ENCODE results near the gene SDK1. TPM values are rescaled to one million over a fixed set of nuclear protein-coding genes. Genes with fewer than 3 reads are reported as not detected.

The SDK1 gene
- total and polyA plus RNA-seq, 7 donors, result 0.31 to 2.4 (median 1.3) TPM

GRCh38 chr7:4190010-4190981 is 889.2 kb downstream of the SDK1 start:
- no peak for ATAC-seq
- Histone ChIP-seq H3K27ac (no peak overlapping the region), H3K9me3 (no peaks in the 10 kb centered on the region), H3K36me3 (ENCODE audit: insufficient read depth in 1 of 2, low read depth in 1 of 2) (no peaks in the 10 kb centered on the region), H3K4me1 (no peaks in the 10 kb centered on the region), H3K4me3 (no peak overlapping the region), H3K27me3 (ENCODE audit: insufficient read depth in 3 of 3, low read length in 2 of 3) (no peaks in the 10 kb centered on the region)
- TF ChIP-seq CTCF (IDR thresholded peaks at IDR 0.05), result no peak
- WGBS, 3 donors, result 78 to 84% (median 79%) methylated on average over 37 of the region's 37 CpGs
- peak in 1 of 2 donors; percentile 31 for DNase-seq
- intact Hi-C loops (cut with DNase I), result no loop called here

DNA sequence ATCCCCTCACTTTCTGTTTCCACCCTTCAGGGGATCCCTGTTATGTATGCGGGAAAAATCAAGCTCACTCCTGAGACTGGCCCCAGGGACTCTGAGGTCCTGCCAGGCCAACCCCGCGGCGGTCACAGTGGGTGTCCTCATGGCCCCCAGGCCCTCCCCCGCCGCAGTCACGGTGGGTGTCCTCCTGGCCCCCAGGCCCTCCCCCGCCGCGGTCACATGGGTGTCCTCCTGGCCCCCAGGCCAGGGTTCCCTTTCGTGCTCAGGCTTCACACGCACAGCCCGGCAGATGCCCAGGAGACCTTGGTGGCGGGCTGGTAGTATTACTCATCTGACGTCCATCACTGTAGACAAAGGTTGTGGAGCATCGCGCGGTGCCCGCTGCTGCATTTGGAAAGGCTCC is 890.0 kb downstream of the SDK1 start:
- Histone ChIP-seq H3K27me3 (ENCODE audit: insufficient read depth in 3 of 3, low read length in 2 of 3) (no peaks in the 10 kb centered on the region), H3K27ac (no peak overlapping the region), H3K4me3 (no peak overlapping the region), H3K36me3 (ENCODE audit: insufficient read depth in 1 of 2, low read depth in 1 of 2) (no peaks in the 10 kb centered on the region), H3K9me3 (no peaks in the 10 kb centered on the region), H3K4me1 (no peaks in the 10 kb centered on the region)
- no peak for TF ChIP-seq CTCF (IDR thresholded peaks at IDR 0.05)
- DNase-seq (peak in 1 of 2 donors; percentile 23), ATAC-seq (no peak)
- 91 to 92% (median 91%) methylated on average over 19 of the region's 19 CpGs for WGBS, 3 donors
- intact Hi-C loops (cut with DNase I), result no loop called here

DNA sequence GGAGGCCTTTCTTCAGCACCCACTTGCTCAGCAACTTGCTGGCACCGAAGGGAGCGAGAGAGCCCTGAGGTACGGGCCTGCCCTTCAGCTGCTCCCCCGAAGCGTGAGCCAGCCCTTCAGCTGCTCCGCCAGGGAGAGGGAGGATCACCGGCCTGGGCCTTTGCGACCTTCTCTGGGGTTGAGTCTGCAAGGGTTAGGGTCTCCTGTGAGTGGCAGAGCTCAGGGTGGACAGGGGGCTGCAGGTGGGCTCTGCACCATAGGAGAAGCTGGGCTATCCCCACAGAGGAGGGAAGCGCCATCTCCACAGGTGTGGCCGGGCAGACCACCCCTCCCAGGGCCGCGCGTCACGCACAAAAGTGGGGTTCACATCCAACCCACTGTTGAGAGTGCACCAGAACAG is 890.5 kb downstream of the SDK1 start:
- no peaks in the 10 kb centered on the region for H3K4me1 ChIP-seq
- no peaks in the 10 kb centered on the region for H3K36me3 ChIP-seq (ENCODE audit: insufficient read depth in 1 of 2, low read depth in 1 of 2)
- H3K9me3 ChIP-seq, result no peaks in the 10 kb centered on the region
- DNase-seq (peak in 1 of 2 donors; percentile 42), ATAC-seq (no peak)
- TF ChIP-seq CTCF (IDR thresholded peaks at IDR 0.05), result no peak
- no peak overlapping the region for H3K27ac ChIP-seq
- intact Hi-C loops (cut with DNase I), result no loop called here
- H3K4me3 ChIP-seq, result no peak overlapping the region
- 95 to 96% (median 95%) methylated on average over 14 of the region's 14 CpGs for WGBS, 3 donors
- H3K27me3 ChIP-seq (ENCODE audit: insufficient read depth in 3 of 3, low read length in 2 of 3), result no peaks in the 10 kb centered on the region

GRCh38 chr7:4195660-4196059 is 894.6 kb downstream of the SDK1 start:
- Histone ChIP-seq H3K4me3 (no peak overlapping the region), H3K9me3 (no peaks in the 10 kb centered on the region), H3K27ac (no peak overlapping the region), H3K36me3 (ENCODE audit: insufficient read depth in 1 of 2, low read depth in 1 of 2) (no peaks in the 10 kb centered on the region), H3K27me3 (ENCODE audit: insufficient read depth in 3 of 3, low read length in 2 of 3) (no peaks in the 10 kb centered on the region), H3K4me1 (no peaks in the 10 kb centered on the region)
- no peak for TF ChIP-seq CTCF (IDR thresholded peaks at IDR 0.05)
- DNase-seq (no peak), ATAC-seq (no peak)
- intact Hi-C loops (cut with DNase I), result no loop called here
- WGBS, 3 donors, result 75 to 88% (median 84%) methylated on average over 7 of the region's 7 CpGs

All from psoas muscle (tissue), 8 donors.